Ovary (tissue), 9 donors: Measurements from ENCODE around the gene NCMAP. TPM values are rescaled to one million over a fixed set of nuclear protein-coding genes. Genes with fewer than 3 reads are reported as not detected.

Experiments used
- DNase-seq, 5 donors: peaks; one replicate each; pipeline ENCODE4 v3.0.0-alpha.2; 2019 to 2020
- H3K27ac ChIP-seq, 2 donors: fragments of 200-600 bp; one replicate each; pipeline versions ENCODE4 v1.5.1 to v1.8.0; 2019 to 2022
- H3K27me3 ChIP-seq: fragments of 200-600 bp; one replicate; pipeline ENCODE4 v1.8.0; 2022
- H3K36me3 ChIP-seq: fragments of 200-600 bp; sonication (generic); one replicate; pipeline ENCODE4 v1.5.1; 2019
- H3K4me1 ChIP-seq: one replicate; pipeline ENCODE4 v1.8.1; 2013; ENCODE audit warnings: mild to moderate bottlenecking, moderate library complexity; ENCODE audit not compliant: insufficient read depth
- H3K4me3 ChIP-seq: fragments of 200-600 bp; sonication (generic); one replicate; pipeline ENCODE4 v1.5.1; 2017
- H3K9me3 ChIP-seq, 2 donors: fragments of 200-600 bp in 1 of 2; sonication (generic) in 1 of 2; one replicate each; pipeline versions ENCODE4 v1.5.1 to v1.8.1; 2013 to 2019; ENCODE audit warnings: mild to moderate bottlenecking in 1 of 2, moderate library complexity in 1 of 2
- EP300 ChIP-seq: sonication (generic); formaldehyde crosslinking; IDR thresholded peaks from one replicate; pipeline ENCODE4 v1.6.1; 2017; ENCODE audit warnings: antibody characterized with exemption
- POLR2A ChIP-seq: fragments of 450-650 bp; IDR thresholded peaks from one replicate; pipeline ENCODE4 v1.6.1; 2017; ENCODE audit warnings: antibody characterized with exemption, mild to moderate bottlenecking, moderate library complexity
- WGBS, 3 donors: extraction: QIAGEN DNeasy Blood & Tissue Kit in 1 of 3; methylation state at CpG; one replicate each; pipeline versions ENCODE4 v1.1.5 to v1.1.7; 2013 to 2017; 5-methylcytosine and 5-hydroxymethylcytosine counted together
- intact Hi-C, 4 donors: fragments of 100-400 bp; cut with DNase I; formaldehyde crosslinking; loops; one replicate each; pipeline versions ENCODE4 v1.11.0 to v1.15.1; 2022 to 2023
- polyA plus RNA-seq, 2 donors: library from polyadenylated mRNA; stranded (reverse); fragments of 200-250 nt in 1 of 2; fragments of 350-450 nt in 1 of 2; fragmentation: Illumina TruSeq in 1 of 2; extraction: RNeasy Lipid Tissue Mini Kit (QIAGEN cat#74804) in 1 of 2; gene quantifications; one replicate each; pipeline ENCODE4 v1.2.3, GENCODE V29; 2013 to 2014
- total RNA-seq, 7 donors: library from RNA; depleted of rRNA in 2 of 7; stranded (reverse); fragments of >200 nt in 2 of 7; fragmentation: NEBNext Ultra II Directional in 3 of 7; extraction: Animal tissue kit (Norgen Biotek cat#: 25700) in 3 of 7; gene quantifications; one replicate each; pipeline versions ENCODE4 v1.1.0 to v1.2.4, GENCODE V29; 2016 to 2023
- TF ChIP-seq, protein P1 (sequence below), 3 donors: fragments of 450-650 bp in 2 of 3; fragments of 200-600 bp in 1 of 3; IDR thresholded peaks; one replicate each; pipeline versions ENCODE4 v1.5.1 to v1.8.0; 2016 to 2022; ENCODE audit warnings: antibody characterized with exemption in 3 of 3, mild to moderate bottlenecking in 1 of 3
- donor health status: DM: no; HTN: no; CAD: no; lungs with moderate emphysema.
- donor health status: DM: no; HTN: no; CAD: no.
- donor health status: Bipolar disorder and iron deficiency.
- donor health status: DM: yes; HTN: yes; CAD: no.
- donor health status: DM: no; HTN: no; CAD: no.
- donor health status: DM: yes; HTN: yes; CAD: no.

Gene NCMAP
- total and polyA plus RNA-seq, 9 donors = 0.01 to 0.83 (median 0.40) TPM; not detected in 2

DNA sequence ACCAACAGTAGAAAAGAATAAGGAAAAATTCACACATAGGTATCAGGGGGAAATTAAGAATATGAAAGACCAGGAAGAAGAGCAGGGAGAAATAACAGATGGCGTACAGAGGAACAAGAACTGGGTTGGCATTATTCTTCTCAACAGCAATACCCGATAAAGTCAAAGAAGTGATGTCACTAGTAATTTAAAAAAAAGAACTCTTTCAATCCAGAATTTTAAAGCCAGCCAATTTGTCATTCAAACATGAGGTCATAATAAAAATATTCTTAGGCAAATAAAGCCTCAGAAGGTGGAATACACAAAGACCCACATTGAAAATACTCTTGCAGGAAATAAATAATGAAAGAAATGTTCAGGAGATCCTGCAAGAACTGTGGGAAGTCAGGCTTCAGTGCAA, 8.8 kb downstream of the NCMAP start:
- Histone ChIP-seq H3K9me3 (no peaks in the 10 kb centered on the region), H3K36me3 (no peaks in the 10 kb centered on the region), H3K4me3 (no peak overlapping the region), H3K27ac (no peak overlapping the region), H3K4me1 (no peaks in the 10 kb centered on the region), H3K27me3 (no peaks in the 10 kb centered on the region)
- 58 to 77% (median 74%) methylated on average over 2 of the region's 2 CpGs for WGBS, 3 donors
- DNase-seq = no peak
- TF ChIP-seq POLR2A = no peak
- TF ChIP-seq EP300 = no peak
- TF ChIP-seq, protein P1, sequence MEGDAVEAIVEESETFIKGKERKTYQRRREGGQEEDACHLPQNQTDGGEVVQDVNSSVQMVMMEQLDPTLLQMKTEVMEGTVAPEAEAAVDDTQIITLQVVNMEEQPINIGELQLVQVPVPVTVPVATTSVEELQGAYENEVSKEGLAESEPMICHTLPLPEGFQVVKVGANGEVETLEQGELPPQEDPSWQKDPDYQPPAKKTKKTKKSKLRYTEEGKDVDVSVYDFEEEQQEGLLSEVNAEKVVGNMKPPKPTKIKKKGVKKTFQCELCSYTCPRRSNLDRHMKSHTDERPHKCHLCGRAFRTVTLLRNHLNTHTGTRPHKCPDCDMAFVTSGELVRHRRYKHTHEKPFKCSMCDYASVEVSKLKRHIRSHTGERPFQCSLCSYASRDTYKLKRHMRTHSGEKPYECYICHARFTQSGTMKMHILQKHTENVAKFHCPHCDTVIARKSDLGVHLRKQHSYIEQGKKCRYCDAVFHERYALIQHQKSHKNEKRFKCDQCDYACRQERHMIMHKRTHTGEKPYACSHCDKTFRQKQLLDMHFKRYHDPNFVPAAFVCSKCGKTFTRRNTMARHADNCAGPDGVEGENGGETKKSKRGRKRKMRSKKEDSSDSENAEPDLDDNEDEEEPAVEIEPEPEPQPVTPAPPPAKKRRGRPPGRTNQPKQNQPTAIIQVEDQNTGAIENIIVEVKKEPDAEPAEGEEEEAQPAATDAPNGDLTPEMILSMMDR (IDR thresholded peaks at IDR 0.05) = no peak
- intact Hi-C loops = no loop called here

DNA sequence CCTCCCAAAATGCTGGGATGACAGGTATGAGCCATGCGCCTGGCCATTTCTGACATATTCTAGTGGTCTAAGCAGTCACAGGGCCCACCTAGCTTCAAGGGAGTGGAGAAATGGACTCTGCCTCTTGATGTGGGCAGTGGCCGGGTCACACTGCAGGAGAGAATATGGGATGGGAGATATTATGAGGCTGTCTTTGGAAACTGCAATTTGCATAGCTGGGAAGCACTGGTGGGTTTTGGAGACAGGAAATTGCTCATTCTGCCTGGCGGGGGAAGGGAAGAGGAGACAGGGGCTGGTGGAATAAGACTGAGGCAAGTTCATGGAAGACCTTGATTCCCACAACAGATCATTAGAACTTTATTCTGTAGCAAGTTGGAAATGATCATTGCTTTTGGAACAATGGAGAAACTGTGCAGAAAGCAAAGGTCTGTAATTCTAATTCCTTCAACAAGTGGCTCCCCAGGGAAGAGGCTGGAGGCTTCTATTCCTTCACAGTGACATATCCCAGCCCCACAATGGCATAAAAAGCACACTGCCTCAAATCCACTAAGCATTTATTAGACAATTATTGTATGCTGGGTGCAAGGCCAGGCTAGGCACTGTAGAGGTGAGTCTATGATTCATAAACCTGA, 10.5 kb downstream of the NCMAP start:
- WGBS, 3 donors = 88 to 94% (median 94%) methylated on average over 3 of the region's 3 CpGs
- H3K4me1 ChIP-seq = no peaks in the 10 kb centered on the region
- H3K36me3 ChIP-seq = no peaks in the 10 kb centered on the region
- H3K4me3 ChIP-seq = no peak overlapping the region
- intact Hi-C loops = no loop called here
- TF ChIP-seq, protein P1 (IDR thresholded peaks at IDR 0.05) = no peak
- TF ChIP-seq POLR2A = no peak
- TF ChIP-seq EP300 = no peak
- H3K9me3 ChIP-seq = no peaks in the 10 kb centered on the region
- DNase-seq = no peak
- no peaks in the 10 kb centered on the region for H3K27me3 ChIP-seq
- no peak overlapping the region for H3K27ac ChIP-seq

DNA sequence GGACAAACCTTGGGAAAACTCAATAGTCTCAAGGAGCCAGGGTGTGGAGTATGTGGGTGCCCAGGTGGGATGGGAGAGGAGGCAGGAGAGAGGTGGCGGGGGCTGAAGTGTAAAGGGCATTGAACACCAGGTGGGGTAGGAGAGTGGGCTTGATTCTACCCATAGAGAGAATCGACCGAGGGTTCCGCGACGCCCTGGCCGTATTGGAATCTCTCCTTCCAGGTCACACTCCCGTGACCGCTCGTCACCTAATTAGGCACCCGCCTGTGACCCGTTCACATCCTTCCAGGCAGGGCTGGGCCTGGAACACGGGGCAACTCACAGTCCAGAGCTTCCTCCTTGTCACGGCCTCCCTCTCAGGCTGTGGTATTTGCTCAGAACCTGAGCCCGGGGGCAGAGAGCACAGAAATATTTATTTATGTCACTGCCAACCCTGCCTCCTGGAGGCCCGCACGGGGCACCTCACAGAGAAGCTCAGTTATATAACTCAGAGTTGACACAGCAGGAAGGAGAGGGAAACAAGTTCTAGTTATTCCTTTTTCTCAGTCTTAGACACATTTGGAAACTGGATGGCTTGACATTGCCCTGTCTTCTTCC, 12.0 kb downstream of the NCMAP start:
- TF ChIP-seq EP300 (no peak), POLR2A (no peak)
- TF ChIP-seq, protein P1 (IDR thresholded peaks at IDR 0.05) = no peak
- no peaks in the 10 kb centered on the region for H3K4me1 ChIP-seq
- no peaks in the 10 kb centered on the region for H3K27me3 ChIP-seq
- no peak overlapping the region for H3K4me3 ChIP-seq
- no peak for DNase-seq
- intact Hi-C loops = no loop called here
- H3K9me3 ChIP-seq = no peaks in the 10 kb centered on the region
- H3K27ac ChIP-seq = no peak overlapping the region
- H3K36me3 ChIP-seq = no peaks in the 10 kb centered on the region
- WGBS, 3 donors = 52 to 61% (median 56%) methylated on average over 17 of the region's 17 CpGs

DNA sequence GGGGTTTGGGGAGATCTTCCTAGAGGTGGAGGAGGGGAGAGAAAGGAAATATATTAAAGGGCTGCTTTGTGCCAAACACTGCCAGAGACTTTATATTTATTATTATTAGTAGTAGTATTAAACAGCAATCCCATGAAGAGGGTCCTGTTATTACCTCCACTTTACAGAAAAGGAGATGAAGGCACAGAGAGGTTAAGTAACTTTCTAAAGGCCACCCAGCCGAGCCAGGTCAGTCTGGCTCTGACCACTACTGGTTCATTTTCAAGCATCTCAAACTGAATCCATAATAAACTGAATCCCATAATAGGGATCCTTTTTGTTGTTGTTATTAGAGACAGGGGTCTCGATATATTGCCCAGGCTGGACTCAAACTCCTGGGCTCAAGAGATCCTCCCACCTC, 12.6 kb downstream of the NCMAP start:
- intact Hi-C loops = no loop called here
- Histone ChIP-seq H3K4me3 (no peak overlapping the region), H3K4me1 (no peaks in the 10 kb centered on the region), H3K27me3 (no peaks in the 10 kb centered on the region), H3K36me3 (no peaks in the 10 kb centered on the region), H3K27ac (no peak overlapping the region), H3K9me3 (no peaks in the 10 kb centered on the region)
- 68 to 80% (median 71%) methylated on average over 2 of the region's 2 CpGs for WGBS, 3 donors
- TF ChIP-seq, protein P1 (IDR thresholded peaks at IDR 0.05) = no peak
- TF ChIP-seq EP300 (no peak), POLR2A (no peak)
- no peak for DNase-seq
